CD14-positive monocyte (primary cell): ENCODE results near the gene DMXL1. TPM values are rescaled to one million over a fixed set of nuclear protein-coding genes. Genes with fewer than 3 reads are reported as not detected.

Source experiments
- DNase-seq, 3 donors: peaks; one replicate each; pipeline ENCODE4 v3.0.0-alpha.2; 2011 to 2022
- H2AFZ ChIP-seq: 2 replicates; pipeline ENCODE4 v1.6.0; 2012; ENCODE audit warnings: mild to moderate bottlenecking, low read depth, low read length, inconsistent platforms; ENCODE audit not compliant: insufficient read depth, poor library complexity, severe bottlenecking
- H3K27ac ChIP-seq, 2 donors: 1 replicate in 1 of 2; 2 replicates in 1 of 2; pipeline ENCODE4 v1.5.1; 2012 to 2013; ENCODE audit warnings: low read length in 2 of 2, control low read depth in 1 of 2, inconsistent platforms in 1 of 2, low read depth in 1 of 2, mild to moderate bottlenecking in 1 of 2
- H3K27me3 ChIP-seq, 2 donors: one replicate each; pipeline versions ENCODE4 v1.6.0 to v1.6.1; 2011 to 2013; ENCODE audit warnings: low read length in 2 of 2; ENCODE audit not compliant: control insufficient read depth in 2 of 2, insufficient read depth in 2 of 2
- H3K36me3 ChIP-seq, 2 donors: replicated peaks in 1 of 2; 1 replicate in 1 of 2; 2 replicates in 1 of 2; pipeline versions ENCODE4 v1.5.1 to v1.6.1; 2012 to 2013; ENCODE audit warnings: low read length in 2 of 2, control low read depth in 1 of 2, inconsistent platforms in 1 of 2, mild to moderate bottlenecking in 1 of 2; ENCODE audit not compliant: insufficient read depth in 2 of 2, control insufficient read depth in 1 of 2
- H3K4me1 ChIP-seq, 2 donors: 1 replicate in 1 of 2; 2 replicates in 1 of 2; pipeline versions ENCODE4 v1.5.1 to v1.6.1; 2012 to 2013; ENCODE audit warnings: low read length in 2 of 2, control low read depth in 1 of 2, inconsistent platforms in 1 of 2, mild to moderate bottlenecking in 1 of 2, moderate library complexity in 1 of 2; ENCODE audit not compliant: insufficient read depth in 2 of 2, control insufficient read depth in 1 of 2
- H3K4me2 ChIP-seq: replicated peaks from 2 replicates; pipeline ENCODE3; 2012; ENCODE audit warnings: low read length, moderate library complexity, mild to moderate bottlenecking; ENCODE audit not compliant: poor library complexity, severe bottlenecking; ENCODE audit errors: extremely low read depth
- H3K4me3 ChIP-seq, 3 experiments: fragments of 200-600 bp in 1 of 3; sonication (generic) in 1 of 3; replicated peaks in 1 of 3; 1 replicate in 2 of 3; 2 replicates in 1 of 3; pipeline ENCODE4 v1.5.1; 2011 to 2013; ENCODE audit warnings: low read length in 3 of 3, mild to moderate bottlenecking in 3 of 3, control low read depth in 2 of 3, low read depth in 2 of 3, inconsistent platforms in 1 of 3, moderate library complexity in 1 of 3
- H3K79me2 ChIP-seq: 2 replicates; pipeline ENCODE4 v1.6.0; 2012; ENCODE audit warnings: mild to moderate bottlenecking, control low read depth, inconsistent platforms, low read length, moderate library complexity; ENCODE audit not compliant: insufficient read depth
- H3K9ac ChIP-seq: 2 replicates; pipeline ENCODE4 v1.6.0; 2017; ENCODE audit warnings: low read length, mild to moderate bottlenecking; ENCODE audit not compliant: insufficient read depth, poor library complexity, severe bottlenecking
- H3K9me3 ChIP-seq, 2 donors: replicated peaks in 1 of 2; 1 replicate in 1 of 2; 2 replicates in 1 of 2; pipeline versions ENCODE4 v1.5.1 to v1.6.1; 2012 to 2013; ENCODE audit warnings: low read length in 2 of 2, control low read depth in 1 of 2; ENCODE audit not compliant: control insufficient read depth in 1 of 2, insufficient read depth in 1 of 2
- H4K20me1 ChIP-seq: 2 replicates; pipeline ENCODE4 v1.6.0; 2012; ENCODE audit warnings: mild to moderate bottlenecking, low read length, control low read depth, moderate library complexity; ENCODE audit not compliant: insufficient read depth
- H3K27ac Mint-ChIP-seq, 7 donors: one replicate each; pipeline ENCODE4 v1.8.0; 2020; ENCODE audit warnings: mild to moderate bottlenecking in 7 of 7, mixed read lengths in 7 of 7, moderate library complexity in 6 of 7, inconsistent platforms in 2 of 7
- H3K27me3 Mint-ChIP-seq, 3 donors: one replicate each; pipeline ENCODE4 v1.8.0; 2021 to 2022; ENCODE audit warnings: low read depth in 3 of 3, mild to moderate bottlenecking in 3 of 3, mixed read lengths in 3 of 3, moderate library complexity in 3 of 3, inconsistent platforms in 1 of 3
- H3K36me3 Mint-ChIP-seq, 2 donors: one replicate each; pipeline ENCODE4 v1.8.0; 2020; ENCODE audit warnings: mixed read lengths in 2 of 2, inconsistent platforms in 1 of 2, mild to moderate bottlenecking in 1 of 2
- H3K4me1 Mint-ChIP-seq: one replicate; pipeline ENCODE4 v1.8.0; 2020; ENCODE audit warnings: mild to moderate bottlenecking, mixed read lengths
- H3K4me3 Mint-ChIP-seq, 2 donors: one replicate each; pipeline ENCODE4 v1.8.0; 2020; ENCODE audit warnings: mild to moderate bottlenecking in 2 of 2, mixed read lengths in 2 of 2, moderate library complexity in 1 of 2
- H3K9me3 Mint-ChIP-seq, 7 donors: one replicate each; pipeline ENCODE4 v1.8.0; 2020 to 2022; ENCODE audit warnings: mixed read lengths in 7 of 7, mild to moderate bottlenecking in 6 of 7, moderate library complexity in 6 of 7, inconsistent platforms in 2 of 7
- WGBS: methylation state at CpG from one replicate; pipeline ENCODE4 v1.1.5; 2013; ENCODE audit warnings: missing lambda C conversion rate; ENCODE audit not compliant: insufficient coverage; 5-methylcytosine and 5-hydroxymethylcytosine counted together
- intact Hi-C, 2 donors: fragments of 100-400 bp; cut with micrococcal nuclease; formaldehyde crosslinking; loops; one replicate each; pipeline versions ENCODE4 v1.15.0 to v1.15.1; 2023
- polyA minus RNA-seq: library from RNA; depleted of rRNA, polyadenylated mRNA; stranded (reverse); fragments of >200 nt; gene quantifications from 2 replicates; pipeline ENCODE4 v1.2.3, GENCODE V29; 2012
- polyA plus RNA-seq, 3 donors: library from polyadenylated mRNA; depleted of rRNA in 1 of 3; unstranded in 2 of 3; stranded (reverse) in 1 of 3; fragments of 300-500 nt in 2 of 3; fragments of >200 nt in 1 of 3; fragmentation: Illumina TruSeq in 2 of 3; gene quantifications; 1 replicate in 2 of 3; 2 replicates in 1 of 3; pipeline ENCODE4 v1.2.3, GENCODE V29; 2012 to 2021
- total RNA-seq, 12 experiments: library from RNA in 1 of 12; stranded (reverse) in 1 of 12; fragments of 120-200 nt in 1 of 12; gene quantifications; one replicate each; pipeline ENCODE4 v1.2.4 and lab custom pipeline; 2013 to 2026; ENCODE audit warnings: mixed read lengths in 6 of 12, inconsistent platforms in 1 of 12
- TF ChIP-seq, protein P1 (sequence below): fragments of 200-600 bp; IDR thresholded peaks from one replicate; pipeline ENCODE4 v1.8.0; 2022; ENCODE audit warnings: antibody characterized with exemption, mild to moderate bottlenecking

DMXL1 gene, protein sequence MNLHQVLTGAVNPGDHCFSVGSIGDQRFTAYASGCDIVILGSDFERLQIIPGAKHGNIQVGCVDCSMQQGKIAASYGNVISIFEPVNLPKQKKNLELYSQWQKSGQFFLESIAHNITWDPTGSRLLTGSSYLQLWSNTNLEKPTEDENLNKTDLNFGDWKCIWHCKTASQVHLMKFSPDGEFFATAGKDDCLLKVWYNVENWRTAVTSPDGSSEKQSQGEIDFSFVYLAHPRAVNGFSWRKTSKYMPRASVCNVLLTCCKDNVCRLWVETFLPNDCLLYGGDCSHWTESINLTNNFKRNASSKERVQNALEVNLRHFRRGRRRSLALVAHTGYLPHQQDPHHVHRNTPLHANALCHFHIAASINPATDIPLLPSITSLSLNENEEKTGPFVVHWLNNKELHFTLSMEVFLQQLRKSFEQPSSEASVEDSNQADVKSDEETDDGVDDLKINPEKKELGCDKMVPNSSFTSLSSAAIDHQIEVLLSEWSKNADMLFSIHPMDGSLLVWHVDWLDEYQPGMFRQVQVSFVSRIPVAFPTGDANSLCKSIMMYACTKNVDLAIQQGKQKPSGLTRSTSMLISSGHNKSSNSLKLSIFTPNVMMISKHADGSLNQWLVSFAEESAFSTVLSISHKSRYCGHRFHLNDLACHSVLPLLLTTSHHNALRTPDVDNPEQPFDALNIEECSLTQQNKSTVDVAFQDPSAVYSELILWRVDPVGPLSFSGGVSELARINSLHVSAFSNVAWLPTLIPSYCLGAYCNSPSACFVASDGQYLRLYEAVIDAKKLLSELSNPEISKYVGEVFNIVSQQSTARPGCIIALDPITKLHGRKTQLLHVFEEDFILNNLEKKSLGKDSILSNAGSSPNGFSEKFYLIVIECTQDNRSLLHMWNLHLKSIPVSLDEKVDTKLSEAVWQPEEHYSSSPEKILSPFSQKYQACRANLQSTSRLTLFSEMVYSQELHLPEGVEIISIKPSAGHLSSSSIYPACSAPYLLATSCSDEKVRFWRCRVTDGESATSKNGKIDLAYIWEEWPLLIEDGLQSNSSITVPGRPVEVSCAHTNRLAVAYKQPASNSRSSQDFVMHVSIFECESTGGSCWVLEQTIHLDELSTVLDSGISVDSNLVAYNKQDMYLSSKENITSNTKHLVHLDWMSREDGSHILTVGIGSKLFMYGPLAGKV (N-terminal part only)
- total RNA-seq (2013): 52.6 TPM
- 10 to 100 TPM; 15.5 to 20.5 (median 19.5) TPM for polyA plus RNA-seq
- polyA minus RNA-seq: 16.2 and 17.0 TPM in 2 replicates
- 99.7 to 178 (median 149) reads per million in 11 experiments for total RNA-seq (lab: John Stamatoyannopoulos, UW)

DNA sequence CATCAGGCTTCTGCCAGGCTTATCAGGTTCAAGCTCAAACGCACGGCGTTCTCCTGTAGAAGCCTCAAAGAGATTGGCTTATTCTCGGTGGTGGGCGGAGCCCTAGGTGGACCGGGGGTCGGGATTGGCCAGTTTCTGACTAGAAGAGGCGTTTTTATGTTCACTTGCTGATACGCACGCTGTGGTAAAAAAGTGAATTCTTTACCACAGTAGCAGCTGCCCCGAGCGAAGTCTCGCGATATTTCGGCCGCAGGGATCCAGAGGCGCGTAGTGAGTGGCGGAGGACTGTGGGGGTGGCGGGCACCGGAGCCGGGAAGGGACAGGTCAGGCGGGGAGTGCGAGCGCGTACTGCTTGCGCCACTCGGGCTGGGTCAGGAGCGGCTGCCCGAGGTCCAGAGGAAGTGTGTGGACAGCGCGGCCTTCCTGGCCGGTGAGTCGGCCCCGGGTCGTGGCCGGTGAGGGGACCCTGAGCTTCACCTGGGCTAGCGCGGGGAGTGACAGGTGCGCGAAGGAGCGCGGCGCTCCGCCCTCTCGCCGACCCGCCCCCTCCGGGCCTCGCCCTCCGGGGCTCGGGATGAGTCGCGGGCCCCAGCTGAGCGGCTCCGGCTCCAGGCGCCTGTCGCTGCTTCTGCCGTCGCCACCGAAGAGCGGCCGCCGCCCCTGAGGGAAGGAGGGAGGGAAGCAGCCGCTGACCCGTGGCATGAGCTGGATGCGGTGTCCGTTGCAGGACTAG lies at the start of gene DMXL1:
DMXL1 (plus strand) TSS at position 260 of the 733 bp plus-strand sequence. CDS start 483 bp downstream, outside the sequence.
- H3K27me3 ChIP-seq: no peaks in the 10 kb centered on the region

More for the DNA sequence above, at the start of gene DMXL1:
- peaks cover 42% of the 10 kb centered on the region for H3K4me1 Mint-ChIP-seq
- no peaks in the 10 kb centered on the region for H3K36me3 Mint-ChIP-seq
- Histone ChIP-seq H3K4me3 (peak within 1 kb of the TSS; percentile 79 to 90 (median 80)), H3K4me2 (peak within 1 kb of the TSS; percentile 95), H3K79me2 (peaks cover 48% of the 10 kb centered on the region), H3K27ac (peak within 1 kb of the TSS; percentile 92 to 94), H2AFZ (peak within 1 kb of the TSS; percentile 89), H3K9me3 (no peaks in the 10 kb centered on the region), H3K9ac (peak within 1 kb of the TSS; percentile 91), H3K36me3 (no peaks in the 10 kb centered on the region), H4K20me1 (peaks cover 13% of the 10 kb centered on the region), H3K4me1 (peaks cover 38 to 41% of the 10 kb centered on the region in 2 donors)
- H3K9me3 Mint-ChIP-seq: no peaks in the 10 kb centered on the region
- TF ChIP-seq, protein P1, sequence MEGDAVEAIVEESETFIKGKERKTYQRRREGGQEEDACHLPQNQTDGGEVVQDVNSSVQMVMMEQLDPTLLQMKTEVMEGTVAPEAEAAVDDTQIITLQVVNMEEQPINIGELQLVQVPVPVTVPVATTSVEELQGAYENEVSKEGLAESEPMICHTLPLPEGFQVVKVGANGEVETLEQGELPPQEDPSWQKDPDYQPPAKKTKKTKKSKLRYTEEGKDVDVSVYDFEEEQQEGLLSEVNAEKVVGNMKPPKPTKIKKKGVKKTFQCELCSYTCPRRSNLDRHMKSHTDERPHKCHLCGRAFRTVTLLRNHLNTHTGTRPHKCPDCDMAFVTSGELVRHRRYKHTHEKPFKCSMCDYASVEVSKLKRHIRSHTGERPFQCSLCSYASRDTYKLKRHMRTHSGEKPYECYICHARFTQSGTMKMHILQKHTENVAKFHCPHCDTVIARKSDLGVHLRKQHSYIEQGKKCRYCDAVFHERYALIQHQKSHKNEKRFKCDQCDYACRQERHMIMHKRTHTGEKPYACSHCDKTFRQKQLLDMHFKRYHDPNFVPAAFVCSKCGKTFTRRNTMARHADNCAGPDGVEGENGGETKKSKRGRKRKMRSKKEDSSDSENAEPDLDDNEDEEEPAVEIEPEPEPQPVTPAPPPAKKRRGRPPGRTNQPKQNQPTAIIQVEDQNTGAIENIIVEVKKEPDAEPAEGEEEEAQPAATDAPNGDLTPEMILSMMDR: no peak
- DNase-seq: peak; percentile 99 to 100 (median 99)
- H3K27me3 Mint-ChIP-seq: no peaks in the 10 kb centered on the region
- peak within 1 kb of the TSS; percentile 93 to 99 (median 99) for H3K27ac Mint-ChIP-seq
- intact Hi-C loops: loop anchor here (5.0 to 10.0 kb wide), 4 partner anchors 34 to 194 kb away; partner anchors contain the start of gene DTWD2 (in 1 of the 2)
- H3K4me3 Mint-ChIP-seq: peak within 1 kb of the TSS; percentile 85 to 98
- under 1% methylated on average over 68 of the region's 68 CpGs for WGBS
